OCI-LY1 (cell line): ENCODE data around the gene SLC22A23.

Source experiments
- CTCF ChIP-seq: fragments of 200-600 bp; sonication (generic), shearing (Covaris generic); IDR thresholded peaks from 2 replicates; pipeline ENCODE4 v1.5.1; 2017; ENCODE audit warnings: mild to moderate bottlenecking, antibody characterized with exemption, low read length, moderate library complexity, mixed read lengths
- EZH2 ChIP-seq: fragments of 200-600 bp; sonication (generic), shearing (Covaris generic); IDR thresholded peaks from 2 replicates; pipeline ENCODE4 v1.8.0; 2017; ENCODE audit warnings: borderline replicate concordance, mixed run types, mild to moderate bottlenecking, antibody characterized with exemption, low read length, moderate library complexity, mixed read lengths

GRCh38 chr6:3249821-3250220 is 207.0 kb downstream of the SLC22A23 start:
- no peak for TF ChIP-seq CTCF
- no peak for TF ChIP-seq EZH2
